Glomerular endothelial cell (primary cell): ENCODE results near the gene UBN2. TPM values are rescaled to one million over a fixed set of nuclear protein-coding genes. Genes with fewer than 3 reads are reported as not detected.
A peak's percentile ranks its signal among the peaks of the same experiment; 100 is the strongest.
"Not testable (repeated sequence)": the region's sequence is repeated elsewhere in the genome, so short reads cannot be mapped to it uniquely, and the experiment has no call there.

ENCODE experiments used
- DNase-seq: peaks from one replicate; pipeline ENCODE4 v3.0.0-alpha.2; 2011; ENCODE audit warnings: low read depth, low spot score; ENCODE audit errors: extremely low read depth
- total RNA-seq: library from RNA; depleted of rRNA; stranded (reverse); fragments of >200 nt; gene quantifications from 2 replicates; pipeline ENCODE4 v1.2.3, GENCODE V29; 2015

Gene UBN2
- total RNA-seq, result 4.3 and 9.3 TPM in 2 replicates

- peak; percentile 91 for DNase-seq
These were observed at the start of gene UBN2 for GRCh38 chr7:139230774-139231512. UBN2 (plus strand) TSS chr7:139231237; CDS start chr7:139231485, 248 bp downstream.

GRCh38 chr7:139181404-139181803, 49.6 kb upstream of the UBN2 start:
- DNase-seq, result no peak

- DNase-seq, result no peak
These were observed 48.7 kb upstream of the UBN2 start for GRCh38 chr7:139182363-139182762.

DNA sequence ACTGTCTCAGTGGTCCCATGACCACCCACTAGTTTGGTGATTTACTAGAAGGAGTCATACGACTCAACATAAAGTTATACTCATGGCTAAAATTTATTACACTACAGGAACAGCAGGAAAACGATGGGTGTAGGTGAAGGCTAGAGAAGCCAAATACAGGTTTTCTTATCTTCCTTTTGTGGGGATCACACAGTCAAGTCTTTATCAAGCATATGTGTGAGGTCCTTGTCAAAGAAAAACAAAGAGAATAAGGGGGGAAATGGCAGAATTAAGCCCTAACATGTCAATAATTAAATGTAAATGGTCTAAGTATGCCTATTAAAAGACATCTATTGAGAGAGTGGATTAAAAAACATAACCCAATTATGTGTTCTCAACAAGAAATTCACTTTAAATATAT, 47.8 kb upstream of the UBN2 start:
- DNase-seq, result no peak

GRCh38 chr7:139183878-139184338, 47.1 kb upstream of the UBN2 start:
- no peak for DNase-seq

GRCh38 chr7:139186146-139186545, 44.9 kb upstream of the UBN2 start:
- no peak for DNase-seq

- DNase-seq, result no peak
These were observed 41.7 kb upstream of the UBN2 start for GRCh38 chr7:139189357-139189756.

DNA sequence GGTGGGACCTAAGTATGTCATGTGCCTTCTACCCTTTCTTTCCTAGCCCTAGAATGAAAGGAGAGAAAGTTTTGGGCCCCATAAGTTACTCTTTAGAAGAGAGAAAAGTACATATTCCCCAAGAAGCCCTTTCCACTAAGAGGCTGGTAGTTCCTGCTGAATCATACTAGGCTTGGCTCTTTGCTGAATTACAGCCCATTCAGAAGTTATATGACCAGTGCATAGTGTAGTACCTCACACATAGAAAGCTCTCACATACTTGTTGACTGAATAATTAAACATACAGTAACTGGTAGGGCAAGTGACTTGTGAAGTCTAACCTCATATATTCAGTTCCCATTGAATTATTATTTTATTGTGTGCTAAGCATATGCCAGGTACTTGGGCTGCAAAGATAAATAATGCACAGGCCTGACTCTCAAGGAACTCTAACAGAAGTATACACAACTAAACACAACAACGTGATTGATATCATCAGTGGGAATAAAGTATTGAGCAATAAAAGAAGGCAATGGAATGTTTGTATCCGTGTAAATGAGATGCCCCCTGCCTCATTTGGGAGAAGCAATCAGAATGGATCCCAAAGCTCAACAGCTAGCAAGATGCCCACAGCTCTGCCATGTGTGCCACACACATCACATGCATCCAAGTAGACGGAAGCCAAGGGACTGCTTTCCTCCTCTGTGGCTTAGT, 38.9 kb upstream of the UBN2 start:
- DNase-seq, result no peak

- DNase-seq, result no peak
These were observed 30.7 kb upstream of the UBN2 start for GRCh38 chr7:139200382-139200781.

DNA sequence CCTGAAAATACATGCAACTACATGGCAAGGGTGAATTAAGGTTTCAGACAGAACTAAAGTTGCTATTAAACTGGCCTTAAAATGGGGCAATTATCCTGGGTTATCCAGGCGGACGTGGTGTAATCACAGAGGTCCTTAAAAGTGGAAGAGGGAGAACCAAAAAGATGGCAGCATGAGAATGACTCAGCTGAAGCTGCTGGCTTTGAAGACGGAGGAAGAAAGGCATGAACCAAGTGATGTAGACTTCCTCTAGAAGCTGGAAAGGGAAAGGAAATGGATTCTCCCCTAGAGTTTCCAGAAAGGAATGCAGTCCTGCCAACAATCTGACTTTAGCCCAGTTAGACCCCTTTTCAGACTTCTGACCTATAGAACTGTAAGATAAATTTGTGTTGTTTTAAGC, 27.0 kb upstream of the UBN2 start:
- DNase-seq, result no peak

- DNase-seq, result no peak
These were observed 25.2 kb upstream of the UBN2 start for GRCh38 chr7:139205843-139206242.

DNA sequence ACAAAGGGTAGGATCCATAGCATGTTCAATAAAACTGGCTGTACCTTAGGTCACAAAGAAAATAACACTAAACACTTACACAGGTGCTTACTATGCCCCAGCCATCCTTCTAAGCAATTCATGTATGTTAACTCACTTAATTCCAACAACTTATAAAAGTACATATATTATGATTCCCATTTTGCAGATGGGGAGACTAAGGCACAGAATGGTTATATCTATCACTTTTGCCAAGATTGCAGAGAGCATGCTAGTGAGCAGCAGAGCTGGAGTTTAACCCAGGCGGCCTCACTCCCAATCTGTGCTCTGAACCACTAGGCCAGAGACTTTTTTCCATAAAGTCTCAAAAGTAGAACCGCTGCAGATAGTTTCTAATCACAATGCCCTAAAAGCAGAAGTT, 18.9 kb upstream of the UBN2 start:
- DNase-seq, result no peak

DNA sequence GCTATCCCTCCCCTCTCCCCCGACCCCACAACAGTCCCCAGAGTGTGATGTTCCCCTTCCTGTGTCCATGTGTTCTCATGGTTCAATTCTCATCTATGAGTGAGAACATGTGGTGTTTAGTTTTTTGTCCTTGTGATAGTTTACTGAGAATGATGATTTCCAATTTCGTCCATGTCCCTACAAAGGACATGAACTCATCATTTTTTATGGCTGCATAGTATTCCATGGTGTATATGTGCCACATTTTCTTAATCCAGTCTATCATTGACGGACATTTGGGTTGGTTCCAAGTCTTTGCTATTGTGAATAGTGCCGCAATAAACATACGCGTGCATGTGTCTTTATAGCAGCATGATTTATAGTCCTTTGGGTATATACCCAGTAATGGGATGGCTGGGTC, 17.5 kb upstream of the UBN2 start:
- not testable (repeated sequence) for DNase-seq

DNA sequence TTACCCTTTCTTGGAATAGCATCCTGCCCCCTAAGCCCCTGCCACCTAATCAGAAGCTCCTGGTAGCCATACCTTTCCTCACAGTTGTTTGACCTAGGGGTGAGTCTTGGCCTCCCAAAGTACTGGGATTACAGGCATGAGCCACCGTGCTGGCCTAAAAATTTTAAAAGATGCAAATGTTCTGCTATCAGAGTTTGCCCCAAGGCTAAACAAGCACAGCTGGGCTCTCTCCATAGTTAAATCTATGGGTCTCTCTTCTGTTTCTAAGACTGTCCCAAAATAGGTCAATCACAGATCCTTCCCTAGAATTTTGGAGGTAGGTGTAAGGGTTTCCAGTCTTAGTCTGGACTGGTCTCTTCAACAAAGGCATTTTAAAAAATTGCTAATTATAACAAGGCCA, 12.9 kb upstream of the UBN2 start:
- DNase-seq, result no peak

- no peak for DNase-seq
These were observed 6.8 kb upstream of the UBN2 start for GRCh38 chr7:139224219-139224618.

- DNase-seq, result not testable (repeated sequence)
These were observed 6.2 kb upstream of the UBN2 start for GRCh38 chr7:139224836-139225235.

DNA sequence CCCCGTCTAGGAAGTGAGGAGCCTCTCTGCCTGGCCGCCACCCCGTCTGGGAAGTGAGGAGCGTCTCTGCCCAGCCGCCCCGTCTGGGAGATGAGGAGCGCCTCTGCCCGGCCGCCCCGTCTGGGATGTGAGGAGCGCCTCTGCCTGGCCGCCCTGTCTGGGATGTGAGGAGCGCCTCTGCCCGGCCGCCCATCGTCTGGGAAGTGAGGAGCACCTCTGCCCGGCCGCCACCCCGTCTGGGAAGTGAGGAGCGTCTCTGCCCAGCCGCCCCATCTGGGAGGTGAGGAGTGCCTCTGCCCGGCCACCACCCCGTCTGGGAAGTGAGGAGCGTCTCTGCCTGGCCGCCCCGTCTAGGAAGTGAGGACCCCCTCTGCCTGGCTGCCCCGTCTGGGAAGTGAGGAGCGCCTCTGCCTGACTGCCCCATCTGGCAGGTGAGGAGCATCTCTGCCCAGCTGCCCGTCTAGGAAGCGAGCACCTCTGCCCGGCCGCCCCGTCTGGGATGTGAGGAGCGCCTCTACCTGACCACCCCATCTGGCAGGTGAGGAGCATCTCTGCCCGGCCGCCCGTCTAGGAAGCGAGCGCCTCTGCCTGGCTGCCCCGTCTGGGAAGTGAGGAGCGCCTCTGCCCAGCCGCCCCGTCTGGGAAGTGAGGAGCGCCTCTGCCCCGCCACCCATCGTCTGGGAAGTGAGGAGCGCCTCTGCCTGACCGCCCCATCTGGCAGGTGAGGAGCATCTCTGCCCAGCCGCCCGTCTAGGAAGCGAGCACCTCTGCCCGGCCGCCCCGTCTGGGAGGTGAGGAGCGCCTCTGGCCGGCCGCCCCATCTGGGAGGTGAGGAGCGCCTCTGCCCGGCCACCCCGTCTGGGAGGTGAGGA, 5.5 kb upstream of the UBN2 start:
- not testable (repeated sequence) for DNase-seq

- not testable (repeated sequence) for DNase-seq
These were observed 4.9 kb upstream of the UBN2 start for GRCh38 chr7:139226158-139226515.

DNA sequence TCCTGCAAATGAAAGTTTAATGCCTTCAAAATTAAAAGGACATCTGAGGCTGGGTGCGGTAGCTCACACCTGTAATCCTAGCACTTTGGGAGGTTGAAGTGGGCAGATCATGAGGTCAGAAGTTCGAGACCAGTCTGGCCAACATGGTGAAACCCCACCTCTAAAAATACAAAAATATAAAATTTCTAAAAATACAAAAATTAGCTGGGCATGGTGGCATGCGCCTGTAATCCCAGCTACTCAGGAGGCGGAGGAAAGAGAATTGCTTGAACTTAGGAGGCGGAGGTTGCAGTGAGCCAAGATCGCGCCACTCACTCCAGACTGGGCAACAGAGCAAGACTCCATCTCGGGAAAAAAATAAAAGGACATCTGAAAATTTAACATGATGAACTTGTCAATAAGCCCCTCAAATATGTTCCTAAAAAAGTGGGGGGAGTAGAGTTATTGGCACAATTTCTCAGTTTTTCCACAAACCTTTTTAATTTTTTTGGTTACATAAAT, 4.0 kb upstream of the UBN2 start:
- not testable (repeated sequence) for DNase-seq

DNA sequence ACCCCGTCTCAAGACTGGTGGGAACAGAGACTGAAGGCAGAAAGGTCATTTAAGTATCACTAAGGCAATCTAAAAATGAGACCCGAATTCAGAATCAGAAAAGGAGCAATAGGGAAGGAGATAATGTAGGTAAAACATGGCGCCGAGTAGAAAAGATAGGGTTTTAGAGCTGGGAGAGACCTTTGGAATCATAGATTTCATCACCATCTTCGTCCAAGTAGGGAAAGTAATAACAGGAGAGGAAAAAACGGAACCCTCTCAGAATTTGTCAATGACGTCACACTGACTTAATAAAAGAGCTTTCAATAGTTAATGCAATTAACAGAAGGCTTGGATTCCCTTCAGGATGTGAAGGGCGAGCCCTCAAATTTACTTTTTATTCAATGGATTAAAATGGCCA, 1.0 kb upstream of the UBN2 start:
- no peak for DNase-seq

- no peak for DNase-seq
These were observed 608 bp upstream of the UBN2 start for GRCh38 chr7:139230484-139230773.
